Mucosa of rectum (tissue), 2 donors: Measurements from ENCODE around the gene TNRC18.

Source experiments
- H3K27ac ChIP-seq, 2 donors: one replicate each; pipeline ENCODE4 v1.7.0; 2013; ENCODE audit warnings: inconsistent platforms in 2 of 2, low read depth in 2 of 2, low read length in 2 of 2
- H3K27me3 ChIP-seq, 2 donors: one replicate each; pipeline ENCODE4 v1.7.0; 2013; ENCODE audit warnings: low read length in 2 of 2; ENCODE audit not compliant: control insufficient read depth in 2 of 2, insufficient read depth in 2 of 2
- H3K36me3 ChIP-seq, 2 donors: one replicate each; pipeline ENCODE4 v1.7.0; 2013; ENCODE audit warnings: low read length in 2 of 2; ENCODE audit not compliant: control insufficient read depth in 2 of 2, insufficient read depth in 2 of 2
- H3K4me1 ChIP-seq, 2 donors: one replicate each; pipeline ENCODE4 v1.7.0; 2013; ENCODE audit warnings: low read length in 2 of 2, mild to moderate bottlenecking in 1 of 2; ENCODE audit not compliant: control insufficient read depth in 2 of 2, insufficient read depth in 2 of 2
- H3K4me3 ChIP-seq, 2 donors: one replicate each; pipeline ENCODE4 v1.7.0; 2013; ENCODE audit warnings: low read length in 2 of 2
- H3K9ac ChIP-seq, 2 donors: one replicate each; pipeline ENCODE4 v1.7.0; 2013; ENCODE audit warnings: low read length in 2 of 2, low read depth in 1 of 2, mild to moderate bottlenecking in 1 of 2
- H3K9me3 ChIP-seq, 2 donors: one replicate each; pipeline ENCODE4 v1.7.0; 2013; ENCODE audit warnings: low read length in 2 of 2; ENCODE audit not compliant: control insufficient read depth in 2 of 2
- donor health status: healthy.
- donor health status: Normal muscosa, but diverticular disease.

The TNRC18 gene

GRCh38 chr7:5439209-5439571 lies 15.6 kb upstream of the TNRC18 start:
- H3K9ac ChIP-seq = no peak overlapping the region
- no peaks in the 10 kb centered on the region for H3K27me3 ChIP-seq
- peaks cover 0 to 4% of the 10 kb centered on the region in 2 donors for H3K36me3 ChIP-seq
- no peak overlapping the region for H3K4me3 ChIP-seq
- H3K9me3 ChIP-seq = no peaks in the 10 kb centered on the region
- H3K4me1 ChIP-seq = peaks cover 0 to 4% of the 10 kb centered on the region in 2 donors
- H3K27ac ChIP-seq = no peak overlapping the region

- peaks cover 4 to 7% of the 10 kb centered on the region in 2 donors for H3K36me3 ChIP-seq
- peaks cover 0 to 4% of the 10 kb centered on the region in 2 donors for H3K4me1 ChIP-seq
- H3K9ac ChIP-seq = no peak overlapping the region
- H3K27me3 ChIP-seq = no peaks in the 10 kb centered on the region
- no peaks in the 10 kb centered on the region for H3K9me3 ChIP-seq
- H3K4me3 ChIP-seq = no peak overlapping the region
- no peak overlapping the region for H3K27ac ChIP-seq
Observed at GRCh38 chr7:5437987-5438386, 14.4 kb upstream of the TNRC18 start.

GRCh38 chr7:5437348-5437892 lies 13.8 kb upstream of the TNRC18 start:
- Histone ChIP-seq H3K9ac (no peak overlapping the region), H3K9me3 (no peaks in the 10 kb centered on the region), H3K4me3 (no peak overlapping the region), H3K4me1 (peaks cover 0 to 4% of the 10 kb centered on the region in 2 donors), H3K36me3 (peaks cover 5 to 7% of the 10 kb centered on the region in 2 donors), H3K27ac (no peak overlapping the region), H3K27me3 (no peaks in the 10 kb centered on the region)

GRCh38 chr7:5436003-5436678 lies 12.5 kb upstream of the TNRC18 start:
- no peak overlapping the region for H3K9ac ChIP-seq
- peaks cover 0 to 4% of the 10 kb centered on the region in 2 donors for H3K4me1 ChIP-seq
- peaks cover 5 to 7% of the 10 kb centered on the region in 2 donors for H3K36me3 ChIP-seq
- no peaks in the 10 kb centered on the region for H3K9me3 ChIP-seq
- no peaks in the 10 kb centered on the region for H3K27me3 ChIP-seq
- no peak overlapping the region for H3K4me3 ChIP-seq
- no peak overlapping the region for H3K27ac ChIP-seq

- H3K4me3 ChIP-seq = no peak overlapping the region
- no peak overlapping the region for H3K9ac ChIP-seq
- peaks cover 5 to 7% of the 10 kb centered on the region in 2 donors for H3K36me3 ChIP-seq
- H3K27me3 ChIP-seq = no peaks in the 10 kb centered on the region
- H3K4me1 ChIP-seq = peaks cover 0 to 6% of the 10 kb centered on the region in 2 donors
- H3K9me3 ChIP-seq = no peaks in the 10 kb centered on the region
- H3K27ac ChIP-seq = no peak overlapping the region
Observed at GRCh38 chr7:5435291-5436002, 11.8 kb upstream of the TNRC18 start.

GRCh38 chr7:5433181-5433580 lies 9.5 kb upstream of the TNRC18 start:
- H3K4me3 ChIP-seq = no peak overlapping the region
- H3K27me3 ChIP-seq = no peaks in the 10 kb centered on the region
- H3K4me1 ChIP-seq = peaks cover 21 to 24% of the 10 kb centered on the region in 2 donors
- no peaks in the 10 kb centered on the region for H3K9me3 ChIP-seq
- peaks cover 5 to 7% of the 10 kb centered on the region in 2 donors for H3K36me3 ChIP-seq
- H3K9ac ChIP-seq = no peak overlapping the region
- H3K27ac ChIP-seq = no peak overlapping the region

GRCh38 chr7:5432691-5433090 lies 9.1 kb upstream of the TNRC18 start:
- Histone ChIP-seq H3K9ac (no peak overlapping the region), H3K27ac (no peak overlapping the region), H3K9me3 (no peaks in the 10 kb centered on the region), H3K4me1 (peaks cover 21 to 28% of the 10 kb centered on the region in 2 donors), H3K27me3 (no peaks in the 10 kb centered on the region), H3K36me3 (peaks cover 5% of the 10 kb centered on the region in 2 donors), H3K4me3 (no peak overlapping the region)

GRCh38 chr7:5431560-5432015 lies 8.0 kb upstream of the TNRC18 start:
- peaks cover 3 to 5% of the 10 kb centered on the region in 2 donors for H3K36me3 ChIP-seq

GRCh38 chr7:5430612-5430947 lies 6.9 kb upstream of the TNRC18 start:
- Histone ChIP-seq H3K9ac (peak overlapping the region in 1 of 2 donors; percentile 94), H3K4me3 (peak overlapping the region; percentile 88 to 99)

More at GRCh38 chr7:5431560-5432015, 8.0 kb upstream of the TNRC18 start:
- H3K27ac ChIP-seq = no peak overlapping the region
- H3K27me3 ChIP-seq = no peaks in the 10 kb centered on the region
- H3K9ac ChIP-seq = no peak overlapping the region
- H3K4me1 ChIP-seq = peaks cover 21 to 28% of the 10 kb centered on the region in 2 donors
- H3K9me3 ChIP-seq = no peaks in the 10 kb centered on the region
- H3K4me3 ChIP-seq = no peak overlapping the region

More at GRCh38 chr7:5430612-5430947, 6.9 kb upstream of the TNRC18 start:
- peaks cover 21 to 28% of the 10 kb centered on the region in 2 donors for H3K4me1 ChIP-seq
- H3K9me3 ChIP-seq = no peaks in the 10 kb centered on the region
- H3K27ac ChIP-seq = peak overlapping the region in 1 of 2 donors; percentile 98
- H3K36me3 ChIP-seq = peaks cover 3 to 5% of the 10 kb centered on the region in 2 donors
- no peaks in the 10 kb centered on the region for H3K27me3 ChIP-seq
